Endodermal cell (in vitro differentiated cells): ENCODE data around the gene ZNF282. TPM values are rescaled to one million over a fixed set of nuclear protein-coding genes. Genes with fewer than 3 reads are reported as not detected.

Experiments
- DNase-seq: peaks from one replicate; pipeline ENCODE4 v3.0.0-alpha.2; 2017
- H3K27ac ChIP-seq: 2 replicates; pipeline ENCODE4 v1.5.1; 2013; ENCODE audit warnings: mild to moderate bottlenecking, low read depth, low read length, moderate library complexity
- H3K27me3 ChIP-seq: 2 replicates; pipeline ENCODE4 v1.6.1; 2013; ENCODE audit warnings: mild to moderate bottlenecking, low read length, moderate library complexity; ENCODE audit not compliant: insufficient read depth, control insufficient read depth, poor library complexity, severe bottlenecking
- H3K36me3 ChIP-seq: 2 replicates; pipeline ENCODE4 v1.7.0; 2013; ENCODE audit warnings: mild to moderate bottlenecking, low read length, moderate library complexity; ENCODE audit not compliant: control insufficient read depth, insufficient read depth
- H3K4me1 ChIP-seq: one replicate; pipeline ENCODE4 v1.7.0; 2013; ENCODE audit warnings: low read length; ENCODE audit not compliant: control insufficient read depth, insufficient read depth
- H3K4me3 ChIP-seq: 2 replicates; pipeline ENCODE4 v1.5.1; 2013; ENCODE audit warnings: mild to moderate bottlenecking, low read length, moderate library complexity
- H3K9ac ChIP-seq: 2 replicates; pipeline ENCODE4 v1.6.1; 2013; ENCODE audit warnings: mild to moderate bottlenecking, low read length, moderate library complexity; ENCODE audit not compliant: poor library complexity, severe bottlenecking; ENCODE audit errors: extremely low read depth
- H3K9me3 ChIP-seq: 2 replicates; pipeline ENCODE4 v1.6.1; 2013; ENCODE audit warnings: mild to moderate bottlenecking, low read length, moderate library complexity; ENCODE audit not compliant: control insufficient read depth
- H3K27ac Mint-ChIP-seq: 2 replicates; pipeline ENCODE4 v1.8.0; 2020; ENCODE audit warnings: mixed read lengths
- H3K27me3 Mint-ChIP-seq: 2 replicates; pipeline ENCODE4 v1.8.0; 2021; ENCODE audit warnings: mild to moderate bottlenecking, mixed read lengths; ENCODE audit not compliant: insufficient read depth
- H3K36me3 Mint-ChIP-seq: 2 replicates; pipeline ENCODE4 v1.8.0; 2020; ENCODE audit warnings: low read depth, mixed read lengths
- H3K4me1 Mint-ChIP-seq: 2 replicates; pipeline ENCODE4 v1.8.0; 2020; ENCODE audit warnings: mixed read lengths
- H3K4me3 Mint-ChIP-seq: 2 replicates; pipeline ENCODE4 v1.8.0; 2020; ENCODE audit warnings: mild to moderate bottlenecking, moderate library complexity, mixed read lengths
- H3K9me3 Mint-ChIP-seq: 2 replicates; pipeline ENCODE4 v1.8.0; 2020; ENCODE audit warnings: mild to moderate bottlenecking, mixed read lengths
- WGBS, 2 experiments: methylation state at CpG; one replicate each; pipeline versions ENCODE4 v1.1.5 to v1.1.7; 2013; ENCODE audit warnings: missing lambda C conversion rate in 2 of 2, mixed read lengths in 1 of 2; ENCODE audit not compliant: insufficient coverage in 1 of 2, insufficient read length in 1 of 2; 5-methylcytosine and 5-hydroxymethylcytosine counted together
- total RNA-seq, 2 donors: library from RNA; stranded (reverse); fragmentation: NEBNext Ultra II Directional in 1 of 2; extraction: Animal tissue kit (Norgen Biotek cat#: 25700) in 1 of 2; gene quantifications; 2 replicates in 1 of 2; 3 replicates in 1 of 2; pipeline ENCODE4 v1.2.1, GENCODE V29; 2021
- TF ChIP-seq, protein P1 (sequence below): fragments of 200-600 bp; sonication (generic); conservative IDR thresholded peaks from 2 replicates; pipeline ENCODE4 v1.5.0; 2021; ENCODE audit warnings: antibody characterized with exemption, mild to moderate bottlenecking

The ZNF282 gene
- total RNA-seq, 2 donors from 2014 or later, result 28.8 to 29.8 TPM

DNA sequence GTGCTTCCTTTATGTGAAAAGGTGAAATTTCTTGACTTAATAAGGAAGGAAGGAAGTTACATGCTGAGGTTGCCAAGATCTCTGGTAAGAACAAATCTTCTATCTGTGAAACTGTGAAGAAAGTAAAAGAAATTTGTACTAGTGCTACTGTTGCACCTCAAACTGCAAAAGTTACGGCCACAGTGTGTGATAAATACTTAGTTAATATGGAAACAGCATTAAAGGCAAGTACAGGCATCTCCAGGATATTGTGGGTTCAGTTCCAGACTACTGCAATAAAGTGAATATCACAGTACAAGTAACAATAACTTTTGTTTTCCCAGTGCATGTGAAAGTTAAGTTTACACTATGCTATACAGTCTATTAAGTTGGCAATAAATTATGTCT, 22.8 kb upstream of the ZNF282 start:
- Histone ChIP-seq H3K27ac (no peak overlapping the region), H3K4me1 (no peaks in the 10 kb centered on the region), H3K27me3 (no peaks in the 10 kb centered on the region), H3K9me3 (no peaks in the 10 kb centered on the region), H3K4me3 (no peak overlapping the region), H3K36me3 (peaks cover 59% of the 10 kb centered on the region), H3K9ac (no peak overlapping the region)
- Mint-ChIP-seq H3K27me3 (no peaks in the 10 kb centered on the region), H3K4me3 (no peak overlapping the region), H3K36me3 (peaks cover 69% of the 10 kb centered on the region), H3K4me1 (no peaks in the 10 kb centered on the region), H3K27ac (no peak overlapping the region), H3K9me3 (no peaks in the 10 kb centered on the region)
- TF ChIP-seq, protein P1, sequence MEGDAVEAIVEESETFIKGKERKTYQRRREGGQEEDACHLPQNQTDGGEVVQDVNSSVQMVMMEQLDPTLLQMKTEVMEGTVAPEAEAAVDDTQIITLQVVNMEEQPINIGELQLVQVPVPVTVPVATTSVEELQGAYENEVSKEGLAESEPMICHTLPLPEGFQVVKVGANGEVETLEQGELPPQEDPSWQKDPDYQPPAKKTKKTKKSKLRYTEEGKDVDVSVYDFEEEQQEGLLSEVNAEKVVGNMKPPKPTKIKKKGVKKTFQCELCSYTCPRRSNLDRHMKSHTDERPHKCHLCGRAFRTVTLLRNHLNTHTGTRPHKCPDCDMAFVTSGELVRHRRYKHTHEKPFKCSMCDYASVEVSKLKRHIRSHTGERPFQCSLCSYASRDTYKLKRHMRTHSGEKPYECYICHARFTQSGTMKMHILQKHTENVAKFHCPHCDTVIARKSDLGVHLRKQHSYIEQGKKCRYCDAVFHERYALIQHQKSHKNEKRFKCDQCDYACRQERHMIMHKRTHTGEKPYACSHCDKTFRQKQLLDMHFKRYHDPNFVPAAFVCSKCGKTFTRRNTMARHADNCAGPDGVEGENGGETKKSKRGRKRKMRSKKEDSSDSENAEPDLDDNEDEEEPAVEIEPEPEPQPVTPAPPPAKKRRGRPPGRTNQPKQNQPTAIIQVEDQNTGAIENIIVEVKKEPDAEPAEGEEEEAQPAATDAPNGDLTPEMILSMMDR, result no peak
- DNase-seq, result no peak
- 90 to 100% methylated on average over 1 of the region's 1 CpG for WGBS, 2 experiments

- no peak for DNase-seq
- TF ChIP-seq, protein P1, result no peak
- 88 to 95% methylated on average over 1 to 2 of the region's 2 CpGs for WGBS, 2 experiments
- no peaks in the 10 kb centered on the region for H3K9me3 ChIP-seq
- H3K27ac ChIP-seq, result no peak overlapping the region
- H3K36me3 Mint-ChIP-seq, result peaks cover 70% of the 10 kb centered on the region
- no peak overlapping the region for H3K4me3 ChIP-seq
- H3K9me3 Mint-ChIP-seq, result no peaks in the 10 kb centered on the region
- no peak overlapping the region for H3K4me3 Mint-ChIP-seq
- H3K4me1 ChIP-seq, result no peaks in the 10 kb centered on the region
- H3K36me3 ChIP-seq, result peaks cover 72% of the 10 kb centered on the region
- no peak overlapping the region for H3K27ac Mint-ChIP-seq
- H3K27me3 ChIP-seq, result no peaks in the 10 kb centered on the region
- no peaks in the 10 kb centered on the region for H3K27me3 Mint-ChIP-seq
- no peaks in the 10 kb centered on the region for H3K4me1 Mint-ChIP-seq
- H3K9ac ChIP-seq, result no peak overlapping the region
Measured at GRCh38 chr7:149175150-149175549, 20.2 kb upstream of the ZNF282 start.

DNA sequence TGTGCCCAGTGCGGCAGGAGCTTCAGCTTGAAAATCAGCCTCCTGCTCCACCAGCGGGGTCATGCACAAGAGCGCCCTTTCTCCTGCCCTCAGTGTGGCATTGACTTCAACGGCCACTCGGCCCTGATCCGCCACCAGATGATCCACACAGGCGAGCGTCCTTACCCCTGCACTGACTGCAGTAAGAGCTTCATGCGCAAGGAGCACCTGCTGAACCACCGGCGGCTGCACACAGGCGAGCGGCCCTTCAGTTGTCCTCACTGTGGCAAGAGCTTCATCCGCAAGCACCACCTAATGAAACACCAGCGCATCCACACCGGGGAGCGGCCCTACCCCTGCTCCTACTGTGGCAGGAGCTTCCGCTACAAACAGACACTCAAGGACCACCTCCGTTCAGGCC, 16.1 kb upstream of the ZNF282 start:
- H3K36me3 Mint-ChIP-seq, result peaks cover 62% of the 10 kb centered on the region
- H3K36me3 ChIP-seq, result peaks cover 68% of the 10 kb centered on the region
- H3K27ac Mint-ChIP-seq, result no peak overlapping the region

More for the DNA sequence above, 16.1 kb upstream of the ZNF282 start:
- H3K27ac ChIP-seq, result no peak overlapping the region
- Mint-ChIP-seq H3K4me3 (no peak overlapping the region), H3K27me3 (no peaks in the 10 kb centered on the region), H3K9me3 (no peaks in the 10 kb centered on the region), H3K4me1 (peaks cover 2% of the 10 kb centered on the region)
- H3K9ac ChIP-seq, result no peak overlapping the region
- TF ChIP-seq, protein P1, result no peak
- no peaks in the 10 kb centered on the region for H3K27me3 ChIP-seq
- 94 to 96% methylated on average over 5 to 19 of the region's 19 CpGs for WGBS, 2 experiments
- no peak for DNase-seq
- no peak overlapping the region for H3K4me3 ChIP-seq
- H3K9me3 ChIP-seq, result no peaks in the 10 kb centered on the region
- no peaks in the 10 kb centered on the region for H3K4me1 ChIP-seq
